ENCODE data around the gene SEMA3C. TPM values are rescaled to one million over a fixed set of nuclear protein-coding genes. Genes with fewer than 3 reads are reported as not detected.

SEMA3C gene
- total and polyA plus RNA-seq, 2 donors (not counting 3 experiments of a cell fraction or from before 2014, with no cell fraction given): 0.01 to 0.09 TPM

- dilution Hi-C loops (cut with MboI; ENCODE audit: extremely low pct_ligation_motif_present, low sequenced_read_pairs) (no loop called here), intact Hi-C loops (cut with micrococcal nuclease) (no loop called here)
- no TSS peak for BruUV-seq (replicated peaks)
- Histone ChIP-seq H3K4me3 (replicated peaks in 1 of 3; ENCODE audit: insufficient read depth in 1 of 3, low read depth in 1 of 3, low read length in 3 of 3) (no peak overlapping the region), H3K27me3 (ENCODE audit: control insufficient read depth in 2 of 2, insufficient read depth in 2 of 2, low read length in 2 of 2) (no peaks in the 10 kb centered on the region), H3K9me1 (replicated peaks; ENCODE audit: control insufficient read depth, extremely low read depth, insufficient read depth, low read length) (no peaks in the 10 kb centered on the region), H3K4me1 (ENCODE audit: control insufficient read depth, extremely low read depth, insufficient read depth, low read length) (no peaks in the 10 kb centered on the region), H4K20me1 (replicated peaks; ENCODE audit: control insufficient read depth, extremely low read depth, insufficient read depth, low read length) (no peaks in the 10 kb centered on the region), H2AFZ (ENCODE audit: low read depth, low read length) (no peak overlapping the region), H3K9ac (replicated peaks; ENCODE audit: extremely low read depth, insufficient read depth, low read length) (no peak overlapping the region), H3K79me2 (ENCODE audit: control insufficient read depth, insufficient read depth, low read length) (no peaks in the 10 kb centered on the region), H3K36me3 (ENCODE audit: control insufficient read depth in 2 of 2, extremely low read depth in 1 of 2, insufficient read depth in 2 of 2, low read length in 2 of 2) (no peaks in the 10 kb centered on the region), H3K4me2 (ENCODE audit: insufficient read depth, low read length) (no peak overlapping the region), H3K27ac (ENCODE audit: insufficient read depth, low read depth, low read length) (no peak overlapping the region), H3K9me3 (replicated peaks; ENCODE audit: control insufficient read depth, insufficient read depth, low read length) (no peaks in the 10 kb centered on the region)
- FAIRE-seq (no peak), DNase-seq (ENCODE audit: low read depth, low spot score) (no peak)
- TF ChIP-seq CTCF (IDR thresholded peaks at IDR 0.05; ENCODE audit: extremely low read depth in 1 of 2, insufficient read depth in 1 of 2, low read depth in 1 of 2, low read length in 2 of 2) (no peak), JUN (IDR thresholded peaks at IDR 0.05; ENCODE audit: borderline replicate concordance, insufficient read depth, insufficient read length, low read depth) (no peak), GATA2 (IDR thresholded peaks at IDR 0.05; ENCODE audit: insufficient read depth, insufficient read length, low read depth, low read length) (no peak), FOS (IDR thresholded peaks at IDR 0.05; ENCODE audit: borderline replicate concordance, insufficient read depth, low read length) (no peak), EZH2 (IDR thresholded peaks at IDR 0.05; ENCODE audit: borderline replicate concordance, low read depth, low read length, severe bottlenecking) (no peak), MAX (IDR thresholded peaks at IDR 0.05; ENCODE audit: insufficient read depth, insufficient read length) (no peak), POLR2AphosphoS5 (IDR thresholded peaks at IDR 0.05; ENCODE audit: insufficient read depth, low read depth, low read length) (no peak), POLR2A (IDR thresholded peaks at IDR 0.05; ENCODE audit: low read depth, low read length) (no peak), MYC (IDR thresholded peaks at IDR 0.05; ENCODE audit: low read depth, low read length) (no peak)
- CTCF ChIA-PET: no interaction called here
- POLR2A ChIA-PET: no interaction called here
Observed at GRCh38 chr7:80819503-80819902, 99.3 kb downstream of the SEMA3C start.
